GM12891 (cell line): ENCODE measurements around the gene ZFHX2.

Source experiments
- POLR2A ChIP-seq: IDR thresholded peaks from 2 replicates; pipeline ENCODE4 v1.6.1; 2011; ENCODE audit warnings: low read depth, low read length, control low read depth
- POLR2AphosphoS5 ChIP-seq: IDR thresholded peaks from 2 replicates; pipeline ENCODE4 v1.6.1; 2011; ENCODE audit warnings: low read depth, low read length, control low read depth
- POU2F2 ChIP-seq: IDR thresholded peaks from 2 replicates; pipeline ENCODE4 v1.6.1; 2011; ENCODE audit warnings: low read depth, mild to moderate bottlenecking, control low read depth, low read length, moderate library complexity
- TAF1 ChIP-seq: IDR thresholded peaks from 2 replicates; pipeline ENCODE4 v1.6.1; 2011; ENCODE audit warnings: low read depth, low read length, control low read depth

DNA sequence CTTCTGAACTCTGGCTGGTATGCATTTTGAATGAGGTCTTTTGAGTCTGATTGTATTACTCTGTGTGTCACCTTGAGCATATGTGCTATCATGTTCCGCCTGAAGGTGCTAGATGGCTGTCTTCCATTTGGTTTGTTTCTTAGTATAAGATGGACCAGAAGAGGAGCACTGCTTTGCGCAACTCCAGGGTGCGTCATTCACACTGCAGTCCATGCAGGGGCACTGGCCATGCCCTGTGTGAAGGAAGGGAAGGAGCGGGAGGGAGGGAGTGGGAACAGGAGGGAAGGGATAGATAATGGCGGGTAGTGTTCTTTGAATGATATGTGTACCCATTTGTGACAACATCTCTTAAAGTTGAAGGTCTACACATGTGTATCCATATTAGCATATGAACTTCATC, 8.2 kb downstream of the ZFHX2 start:
- TF ChIP-seq POU2F2 (no peak), POLR2A (no peak), POLR2AphosphoS5 (no peak), TAF1 (no peak)
